Gastroesophageal sphincter (tissue), 4 donors: ENCODE measurements around the gene FAM135A. TPM values are rescaled to one million over a fixed set of nuclear protein-coding genes. Genes with fewer than 3 reads are reported as not detected.

Source experiments
- ATAC-seq: fragments of 150-250 bp; one replicate; pipeline ENCODE4 v1.9.1; 2016; ENCODE audit warnings: mild to moderate bottlenecking, moderate library complexity
- H3K27ac ChIP-seq, 4 donors: fragments of 200-600 bp; sonication (generic) in 3 of 4; 1 replicate in 3 of 4; 2 replicates in 1 of 4; pipeline ENCODE4 v1.5.1; 2016 to 2019
- H3K27me3 ChIP-seq: fragments of 200-600 bp; sonication (generic); one replicate; pipeline ENCODE4 v1.5.1; 2019
- H3K36me3 ChIP-seq, 2 donors: fragments of 200-600 bp; sonication (generic); one replicate each; pipeline ENCODE4 v1.5.1; 2019; ENCODE audit warnings: control low read depth in 1 of 2
- H3K4me1 ChIP-seq, 3 donors: fragments of 200-600 bp; sonication (generic); 1 replicate in 2 of 3; 2 replicates in 1 of 3; pipeline ENCODE4 v1.5.1; 2016 to 2019; ENCODE audit warnings: control low read depth in 2 of 3
- H3K4me3 ChIP-seq, 2 donors: fragments of 200-600 bp; sonication (generic); one replicate each; pipeline ENCODE4 v1.5.1; 2019; ENCODE audit warnings: mild to moderate bottlenecking in 1 of 2, moderate library complexity in 1 of 2
- H3K9me3 ChIP-seq, 3 donors: fragments of 200-600 bp; sonication (generic); one replicate each; pipeline ENCODE4 v1.5.1; 2017 to 2019; ENCODE audit warnings: control low read depth in 2 of 3
- EP300 ChIP-seq: sonication (generic); formaldehyde crosslinking; IDR thresholded peaks from one replicate; pipeline ENCODE4 v1.6.1; 2017; ENCODE audit warnings: antibody characterized with exemption, mild to moderate bottlenecking
- POLR2A ChIP-seq, 2 donors: fragments of 450-650 bp; IDR thresholded peaks; one replicate each; pipeline ENCODE4 v1.6.1; 2017; ENCODE audit warnings: antibody characterized with exemption in 2 of 2, mild to moderate bottlenecking in 2 of 2, moderate library complexity in 1 of 2
- POLR2AphosphoS5 ChIP-seq: sonication (generic); formaldehyde crosslinking; IDR thresholded peaks from one replicate; pipeline ENCODE4 v1.6.1; 2017; ENCODE audit warnings: antibody characterized with exemption
- WGBS, 2 donors: methylation state at CpG; one replicate each; pipeline ENCODE4 v1.1.5; 2018; ENCODE audit warnings: low coverage in 1 of 2; 5-methylcytosine and 5-hydroxymethylcytosine counted together
- total RNA-seq, 4 donors: library from RNA; depleted of rRNA; stranded (reverse); fragments of >200 nt; gene quantifications; one replicate each; pipeline ENCODE4 v1.1.0, GENCODE V29; 2016
- TF ChIP-seq, protein P1 (sequence below), 4 experiments: fragments of 200-600 bp in 2 of 4; fragments of 450-650 bp in 2 of 4; sonication (generic) in 1 of 4; IDR thresholded peaks; one replicate each; pipeline ENCODE4 v1.5.1; 2017 to 2019; ENCODE audit warnings: antibody characterized with exemption in 4 of 4, mild to moderate bottlenecking in 2 of 4, moderate library complexity in 2 of 4

The FAM135A gene
- total RNA-seq, 4 donors from 2014 or later: 15.4 to 37.0 (median 29.9) TPM

DNA sequence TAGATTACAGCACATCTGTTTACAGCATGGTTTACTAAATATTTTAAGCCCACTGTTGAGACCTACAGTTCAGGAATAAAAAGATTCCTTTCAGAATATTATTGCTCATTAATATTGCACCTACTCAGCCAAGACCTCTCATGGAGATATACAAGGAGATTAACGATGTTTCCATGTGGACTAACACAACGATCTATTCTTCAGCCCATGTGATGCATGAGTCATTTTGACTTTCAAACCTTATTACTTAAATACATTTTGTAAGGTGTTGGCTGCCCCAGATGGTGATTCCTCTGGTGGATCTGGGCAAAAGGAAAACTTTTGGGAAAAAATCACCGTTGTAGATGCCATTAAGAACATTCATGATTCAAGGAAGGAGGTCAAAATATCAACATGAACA lies 105.4 kb downstream of the FAM135A start:
- ATAC-seq: no peak
- peaks cover 0 to 9% of the 10 kb centered on the region in 2 donors for H3K36me3 ChIP-seq
- no peaks in the 10 kb centered on the region for H3K9me3 ChIP-seq
- no peaks in the 10 kb centered on the region for H3K4me1 ChIP-seq
- no peak overlapping the region for H3K27ac ChIP-seq
- H3K27me3 ChIP-seq: no peaks in the 10 kb centered on the region
- TF ChIP-seq POLR2A (IDR thresholded peaks at IDR 0.05) (no peak), POLR2AphosphoS5 (no peak), EP300 (no peak)
- TF ChIP-seq, protein P1, sequence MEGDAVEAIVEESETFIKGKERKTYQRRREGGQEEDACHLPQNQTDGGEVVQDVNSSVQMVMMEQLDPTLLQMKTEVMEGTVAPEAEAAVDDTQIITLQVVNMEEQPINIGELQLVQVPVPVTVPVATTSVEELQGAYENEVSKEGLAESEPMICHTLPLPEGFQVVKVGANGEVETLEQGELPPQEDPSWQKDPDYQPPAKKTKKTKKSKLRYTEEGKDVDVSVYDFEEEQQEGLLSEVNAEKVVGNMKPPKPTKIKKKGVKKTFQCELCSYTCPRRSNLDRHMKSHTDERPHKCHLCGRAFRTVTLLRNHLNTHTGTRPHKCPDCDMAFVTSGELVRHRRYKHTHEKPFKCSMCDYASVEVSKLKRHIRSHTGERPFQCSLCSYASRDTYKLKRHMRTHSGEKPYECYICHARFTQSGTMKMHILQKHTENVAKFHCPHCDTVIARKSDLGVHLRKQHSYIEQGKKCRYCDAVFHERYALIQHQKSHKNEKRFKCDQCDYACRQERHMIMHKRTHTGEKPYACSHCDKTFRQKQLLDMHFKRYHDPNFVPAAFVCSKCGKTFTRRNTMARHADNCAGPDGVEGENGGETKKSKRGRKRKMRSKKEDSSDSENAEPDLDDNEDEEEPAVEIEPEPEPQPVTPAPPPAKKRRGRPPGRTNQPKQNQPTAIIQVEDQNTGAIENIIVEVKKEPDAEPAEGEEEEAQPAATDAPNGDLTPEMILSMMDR (IDR thresholded peaks at IDR 0.05): no peak
- no peak overlapping the region for H3K4me3 ChIP-seq
- 80 to 87% methylated on average over 3 of the region's 3 CpGs for WGBS, 2 donors

DNA sequence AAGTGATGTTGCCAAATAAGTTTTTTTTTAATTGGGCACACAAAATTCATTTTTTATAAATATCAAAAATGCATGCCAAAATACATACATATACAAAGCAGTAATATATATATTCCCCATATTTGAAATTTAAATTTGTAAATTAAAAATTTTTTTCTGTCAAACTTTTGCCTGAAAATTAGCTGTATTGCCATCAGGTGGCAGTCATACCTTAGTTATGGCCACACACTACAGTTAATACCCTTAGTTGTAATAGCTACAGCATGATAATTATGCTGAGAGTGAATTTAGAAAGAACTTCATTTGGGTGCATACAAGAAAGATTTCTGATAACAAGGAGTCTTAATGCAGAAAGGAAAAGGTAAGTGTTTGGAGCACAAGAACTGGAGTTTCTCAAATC lies 107.3 kb downstream of the FAM135A start:
- TF ChIP-seq POLR2A (IDR thresholded peaks at IDR 0.05): no peak
- TF ChIP-seq, protein P1 (IDR thresholded peaks at IDR 0.05): peak in 1 of 4 experiments; percentile 8
- no peak overlapping the region for H3K27ac ChIP-seq
- peaks cover 0 to 13% of the 10 kb centered on the region in 2 donors for H3K36me3 ChIP-seq
- H3K9me3 ChIP-seq: no peaks in the 10 kb centered on the region
- H3K27me3 ChIP-seq: no peaks in the 10 kb centered on the region
- no peaks in the 10 kb centered on the region for H3K4me1 ChIP-seq
- ATAC-seq: no peak
- no peak overlapping the region for H3K4me3 ChIP-seq

DNA sequence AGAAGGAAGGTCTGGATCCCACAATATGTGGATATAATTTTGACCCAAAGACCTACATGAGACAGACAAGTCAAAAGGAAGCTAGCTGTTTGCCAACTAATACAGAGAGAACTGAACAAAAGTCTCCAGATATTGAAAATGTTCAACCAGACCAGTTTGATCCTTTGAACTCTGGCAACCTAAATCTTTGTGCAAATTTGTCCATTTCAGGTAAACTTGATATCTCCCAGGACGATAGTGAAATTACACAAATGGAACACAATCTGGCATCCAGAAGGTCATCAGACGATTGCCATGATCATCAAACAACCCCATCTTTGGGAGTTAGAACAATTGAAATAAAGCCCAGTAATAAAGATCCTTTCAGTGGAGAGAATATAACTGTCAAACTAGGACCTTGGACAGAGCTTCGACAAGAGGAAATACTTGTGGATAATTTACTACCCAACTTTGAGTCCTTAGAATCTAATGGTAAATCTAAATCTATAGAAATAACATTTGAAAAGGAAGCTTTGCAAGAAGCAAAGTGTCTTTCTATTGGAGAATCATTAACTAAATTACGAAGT lies 111.5 kb downstream of the FAM135A start:
- no peak for TF ChIP-seq EP300
- no peak for TF ChIP-seq POLR2A (IDR thresholded peaks at IDR 0.05)
- TF ChIP-seq POLR2AphosphoS5: no peak
- TF ChIP-seq, protein P1 (IDR thresholded peaks at IDR 0.05): no peak
- no peaks in the 10 kb centered on the region for H3K9me3 ChIP-seq
- H3K4me1 ChIP-seq: no peaks in the 10 kb centered on the region
- H3K27ac ChIP-seq: no peak overlapping the region
- WGBS, 2 donors: 92 to 93% methylated on average over 4 of the region's 4 CpGs
- H3K4me3 ChIP-seq: no peak overlapping the region
- peaks cover 0 to 37% of the 10 kb centered on the region in 2 donors for H3K36me3 ChIP-seq
- ATAC-seq: no peak
- H3K27me3 ChIP-seq: no peaks in the 10 kb centered on the region

DNA sequence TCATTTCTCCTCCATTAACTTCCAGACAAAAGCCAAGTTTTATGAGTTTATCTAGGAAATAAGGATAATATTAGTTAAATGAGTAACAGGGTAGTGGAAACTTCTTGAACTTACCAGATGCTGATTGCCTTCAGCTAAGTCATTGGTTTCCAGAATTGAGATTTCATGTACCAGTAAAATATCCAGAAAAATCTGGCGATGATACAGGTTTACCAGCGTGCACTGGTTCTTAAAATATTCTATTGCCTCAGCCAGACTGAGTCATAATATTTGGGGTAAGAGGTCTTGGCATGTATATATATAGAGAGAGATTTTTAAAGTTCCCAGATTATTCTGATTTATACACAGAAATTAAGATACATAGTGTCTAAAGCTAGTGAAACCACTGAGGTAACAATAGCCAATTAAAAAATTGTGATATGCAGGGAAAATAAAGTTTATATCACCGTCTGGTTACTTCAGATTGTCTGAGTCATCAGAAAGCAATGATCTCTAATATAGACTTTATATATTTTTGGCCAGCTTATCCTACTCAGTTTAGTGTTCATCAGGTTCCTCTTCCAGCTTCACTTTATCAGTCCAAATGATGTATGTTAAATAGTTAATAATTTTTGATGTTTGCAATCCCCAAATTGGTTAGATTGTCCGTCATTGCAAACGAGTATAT lies 113.9 kb downstream of the FAM135A start:
- Histone ChIP-seq H3K36me3 (peaks cover 0 to 50% of the 10 kb centered on the region in 2 donors), H3K9me3 (no peaks in the 10 kb centered on the region), H3K4me1 (no peaks in the 10 kb centered on the region), H3K27me3 (no peaks in the 10 kb centered on the region), H3K4me3 (no peak overlapping the region), H3K27ac (no peak overlapping the region)
- no peak for ATAC-seq
- 72 to 87% methylated on average over 5 of the region's 5 CpGs for WGBS, 2 donors
- TF ChIP-seq POLR2AphosphoS5 (no peak), POLR2A (IDR thresholded peaks at IDR 0.05) (no peak), EP300 (no peak)
- TF ChIP-seq, protein P1 (IDR thresholded peaks at IDR 0.05): no peak

DNA sequence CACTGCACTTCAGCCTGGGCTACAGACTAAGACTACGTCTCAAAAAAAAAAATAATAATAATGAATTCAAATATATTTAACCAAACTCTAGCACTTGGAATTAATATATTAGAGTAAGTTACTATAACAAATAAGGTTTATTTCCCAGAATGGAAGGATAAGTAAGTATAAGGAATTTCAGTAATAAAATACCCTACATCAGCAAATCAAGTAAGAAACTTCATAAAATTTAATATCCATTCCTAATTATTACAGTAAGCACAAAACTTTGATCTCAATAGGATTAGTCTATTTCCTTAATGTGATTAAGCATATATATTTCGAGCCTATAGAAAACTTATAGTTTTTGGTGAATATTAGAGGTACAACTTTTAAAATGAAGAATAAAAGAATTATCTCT lies 116.7 kb downstream of the FAM135A start:
- peaks cover 0 to 55% of the 10 kb centered on the region in 2 donors for H3K36me3 ChIP-seq
- no peak overlapping the region for H3K4me3 ChIP-seq
- H3K4me1 ChIP-seq: no peaks in the 10 kb centered on the region
- no peak overlapping the region for H3K27ac ChIP-seq
- H3K27me3 ChIP-seq: no peaks in the 10 kb centered on the region
- WGBS, 2 donors: 93 to 100% methylated on average over 1 to 2 of the region's 2 CpGs
- TF ChIP-seq POLR2A (IDR thresholded peaks at IDR 0.05) (no peak), POLR2AphosphoS5 (no peak), EP300 (no peak)
- TF ChIP-seq, protein P1 (IDR thresholded peaks at IDR 0.05): no peak
- H3K9me3 ChIP-seq: no peaks in the 10 kb centered on the region
- ATAC-seq: no peak
